ENCODE results near the gene PLA2R1.

Gene PLA2R1

GRCh38 chr2:160085662-160086061, 23.2 kb upstream of the PLA2R1 start:
- H4K20me1 ChIP-seq (ENCODE audit: low read depth, low read length), result no peaks in the 10 kb centered on the region
- no peak overlapping the region for H3K9ac ChIP-seq (ENCODE audit: low read length)
- H3K36me3 ChIP-seq (ENCODE audit: low read length), result no peaks in the 10 kb centered on the region
- no peaks in the 10 kb centered on the region for H3K79me2 ChIP-seq (ENCODE audit: insufficient read depth, low read length)
- H3K4me3 ChIP-seq (ENCODE audit: insufficient read depth, low read length, poor library complexity, severe bottlenecking), result no peak overlapping the region
- no peak overlapping the region for H3K27ac ChIP-seq (ENCODE audit: low read depth, low read length)
- H3K9me2 ChIP-seq (replicated peaks; ENCODE audit: insufficient read depth, low read length), result no peaks in the 10 kb centered on the region
- H3F3A ChIP-seq (ENCODE audit: insufficient read depth), result no peaks in the 10 kb centered on the region
- H3K27me3 ChIP-seq (ENCODE audit: low read length), result no peaks in the 10 kb centered on the region
- no peak for TF ChIP-seq EZH2phosphoT487 (conservative IDR thresholded peaks at IDR 0.05; ENCODE audit: low read length)
- TF ChIP-seq, protein P1, sequence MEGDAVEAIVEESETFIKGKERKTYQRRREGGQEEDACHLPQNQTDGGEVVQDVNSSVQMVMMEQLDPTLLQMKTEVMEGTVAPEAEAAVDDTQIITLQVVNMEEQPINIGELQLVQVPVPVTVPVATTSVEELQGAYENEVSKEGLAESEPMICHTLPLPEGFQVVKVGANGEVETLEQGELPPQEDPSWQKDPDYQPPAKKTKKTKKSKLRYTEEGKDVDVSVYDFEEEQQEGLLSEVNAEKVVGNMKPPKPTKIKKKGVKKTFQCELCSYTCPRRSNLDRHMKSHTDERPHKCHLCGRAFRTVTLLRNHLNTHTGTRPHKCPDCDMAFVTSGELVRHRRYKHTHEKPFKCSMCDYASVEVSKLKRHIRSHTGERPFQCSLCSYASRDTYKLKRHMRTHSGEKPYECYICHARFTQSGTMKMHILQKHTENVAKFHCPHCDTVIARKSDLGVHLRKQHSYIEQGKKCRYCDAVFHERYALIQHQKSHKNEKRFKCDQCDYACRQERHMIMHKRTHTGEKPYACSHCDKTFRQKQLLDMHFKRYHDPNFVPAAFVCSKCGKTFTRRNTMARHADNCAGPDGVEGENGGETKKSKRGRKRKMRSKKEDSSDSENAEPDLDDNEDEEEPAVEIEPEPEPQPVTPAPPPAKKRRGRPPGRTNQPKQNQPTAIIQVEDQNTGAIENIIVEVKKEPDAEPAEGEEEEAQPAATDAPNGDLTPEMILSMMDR (IDR thresholded peaks at IDR 0.05; ENCODE audit: insufficient read depth, low read length, poor library complexity, severe bottlenecking), result peak; percentile 16
- H3K4me2 ChIP-seq (ENCODE audit: low read depth, low read length, poor library complexity, severe bottlenecking), result no peak overlapping the region
- peaks cover 22% of the 10 kb centered on the region; the same call in 1 of the 2 replicates for H3K9me3 ChIP-seq (ENCODE audit: insufficient read depth, low read length)
- H2AFZ ChIP-seq (ENCODE audit: low read depth, low read length, severe bottlenecking), result no peak overlapping the region

DNA sequence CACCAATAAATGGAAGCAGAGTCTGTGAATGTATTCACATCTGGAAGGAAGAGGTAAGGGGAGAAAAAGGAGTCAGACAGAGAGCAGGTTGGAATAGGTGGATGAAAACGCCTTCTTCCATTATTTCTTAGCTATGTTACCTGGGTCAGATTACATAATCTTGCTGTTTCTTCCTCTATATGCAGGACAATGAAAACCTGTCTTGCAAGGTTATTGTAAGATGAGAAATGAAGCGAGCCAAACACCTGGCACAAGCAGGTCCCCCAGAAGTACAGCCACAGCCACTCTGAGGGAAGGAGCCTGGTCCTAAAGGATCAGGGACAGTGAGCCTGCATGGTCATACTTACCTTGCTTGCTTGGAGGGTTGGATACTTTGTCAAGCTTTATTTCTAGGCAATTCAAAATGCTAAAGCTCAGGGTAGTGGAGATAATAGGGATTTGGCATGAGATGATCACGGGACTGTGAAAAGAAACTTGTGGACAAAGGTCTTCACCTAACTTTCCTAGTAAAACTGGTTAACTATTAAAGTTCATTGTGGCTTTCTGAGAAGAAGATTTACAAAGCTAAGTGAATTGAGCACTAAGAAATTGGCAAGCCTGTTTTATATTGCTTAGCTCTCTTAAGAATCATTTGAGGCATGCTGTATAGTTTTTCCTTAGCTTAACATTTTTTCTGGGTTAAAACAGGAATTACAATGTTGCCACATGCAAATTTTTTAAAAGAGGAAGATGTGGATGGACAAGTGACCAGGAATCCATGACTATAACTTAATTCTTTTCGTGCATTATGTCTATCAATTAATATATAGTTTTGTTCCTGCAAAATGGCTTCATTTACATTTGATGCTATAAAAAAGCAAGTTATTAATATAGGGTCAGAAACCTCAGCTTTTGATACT, 15.7 kb upstream of the PLA2R1 start:
- TF ChIP-seq EZH2phosphoT487 (conservative IDR thresholded peaks at IDR 0.05; ENCODE audit: low read length), result no peak
- TF ChIP-seq, protein P1 (IDR thresholded peaks at IDR 0.05; ENCODE audit: insufficient read depth, low read length, poor library complexity, severe bottlenecking), result no peak

GRCh38 chr2:160076914-160077313, 14.5 kb upstream of the PLA2R1 start:
- Histone ChIP-seq H2AFZ (ENCODE audit: low read depth, low read length, severe bottlenecking) (no peak overlapping the region), H3K36me3 (ENCODE audit: low read length) (no peaks in the 10 kb centered on the region), H3K9me2 (replicated peaks; ENCODE audit: insufficient read depth, low read length) (no peaks in the 10 kb centered on the region), H3K27ac (ENCODE audit: low read depth, low read length) (no peak overlapping the region), H3K27me3 (ENCODE audit: low read length) (no peaks in the 10 kb centered on the region), H3F3A (ENCODE audit: insufficient read depth) (no peaks in the 10 kb centered on the region), H3K9me3 (ENCODE audit: insufficient read depth, low read length) (no peaks in the 10 kb centered on the region), H3K79me2 (ENCODE audit: insufficient read depth, low read length) (no peaks in the 10 kb centered on the region), H3K4me3 (ENCODE audit: insufficient read depth, low read length, poor library complexity, severe bottlenecking) (no peak overlapping the region), H3K4me2 (ENCODE audit: low read depth, low read length, poor library complexity, severe bottlenecking) (no peak overlapping the region), H3K9ac (ENCODE audit: low read length) (no peak overlapping the region), H4K20me1 (ENCODE audit: low read depth, low read length) (no peaks in the 10 kb centered on the region)
- no peak for TF ChIP-seq EZH2phosphoT487 (conservative IDR thresholded peaks at IDR 0.05; ENCODE audit: low read length)
- TF ChIP-seq, protein P1 (IDR thresholded peaks at IDR 0.05; ENCODE audit: insufficient read depth, low read length, poor library complexity, severe bottlenecking), result no peak

More for the DNA sequence above, 15.7 kb upstream of the PLA2R1 start:
- no peaks in the 10 kb centered on the region for H3K79me2 ChIP-seq (ENCODE audit: insufficient read depth, low read length)
- H3K9me3 ChIP-seq (ENCODE audit: insufficient read depth, low read length), result no peaks in the 10 kb centered on the region
- H3K27ac ChIP-seq (ENCODE audit: low read depth, low read length), result no peak overlapping the region
- H3K9me2 ChIP-seq (replicated peaks; ENCODE audit: insufficient read depth, low read length), result no peaks in the 10 kb centered on the region
- H3K9ac ChIP-seq (ENCODE audit: low read length), result no peak overlapping the region
- H3K36me3 ChIP-seq (ENCODE audit: low read length), result no peaks in the 10 kb centered on the region
- no peaks in the 10 kb centered on the region for H3K27me3 ChIP-seq (ENCODE audit: low read length)
- H2AFZ ChIP-seq (ENCODE audit: low read depth, low read length, severe bottlenecking), result no peak overlapping the region
- H3K4me3 ChIP-seq (ENCODE audit: insufficient read depth, low read length, poor library complexity, severe bottlenecking), result no peak overlapping the region
- H4K20me1 ChIP-seq (ENCODE audit: low read depth, low read length), result no peaks in the 10 kb centered on the region
- no peak overlapping the region for H3K4me2 ChIP-seq (ENCODE audit: low read depth, low read length, poor library complexity, severe bottlenecking)
- H3F3A ChIP-seq (ENCODE audit: insufficient read depth), result no peaks in the 10 kb centered on the region
